Activated CD8-positive, alpha-beta memory T cell treated with anti-CD3 and anti-CD28 coated beads for 48 hours (primary cell): Measurements from ENCODE around the gene SLC50A1.
"Not testable (repeated sequence)": the region's sequence is repeated elsewhere in the genome, so short reads cannot be mapped to it uniquely, and the experiment has no call there.

Experiments used
- DNase-seq, 3 experiments: peaks; one replicate each; pipeline ENCODE4 v3.0.0-alpha.2; 2020; ENCODE audit warnings: low read depth in 2 of 3, low spot score in 2 of 3

SLC50A1 gene

GRCh38 chr1:155134322-155134721 lies 1.3 kb upstream of the SLC50A1 start:
- no peak for DNase-seq

GRCh38 chr1:155134880-155135414 lies 705 bp upstream of the SLC50A1 start:
- DNase-seq, result peak in 2 of 3 experiments; percentile 38 to 45

- DNase-seq, result no peak
These were observed 1.1 kb downstream of the SLC50A1 start for GRCh38 chr1:155136748-155137147.

GRCh38 chr1:155137154-155137949 lies 1.7 kb downstream of the SLC50A1 start:
- DNase-seq, result no peak

- peak; percentile 71 to 90 (median 83) for DNase-seq
These were observed 4.4 kb downstream of the SLC50A1 start, which contains the start of gene DPM3 for GRCh38 chr1:155139895-155140629. DPM3 (minus strand) TSS chr1:155140531; CDS start chr1:155140240, 291 bp downstream.

- no peak for DNase-seq
These were observed 4.9 kb downstream of the SLC50A1 start for GRCh38 chr1:155140630-155140953.

GRCh38 chr1:155141749-155142148 lies 6.1 kb downstream of the SLC50A1 start:
- DNase-seq, result no peak

GRCh38 chr1:155145491-155145890 lies 9.8 kb downstream of the SLC50A1 start:
- no peak for DNase-seq

GRCh38 chr1:155155996-155156643 lies 20.5 kb downstream of the SLC50A1 start:
- not testable (repeated sequence) for DNase-seq

- DNase-seq, result no peak
These were observed 23.3 kb downstream of the SLC50A1 start for GRCh38 chr1:155158991-155159390.

- DNase-seq, result no peak
These were observed 24.5 kb downstream of the SLC50A1 start for GRCh38 chr1:155160128-155160527.

- DNase-seq, result not testable (repeated sequence)
These were observed 27.0 kb downstream of the SLC50A1 start for GRCh38 chr1:155162631-155163030.

- DNase-seq, result not testable (repeated sequence)
These were observed 28.1 kb downstream of the SLC50A1 start for GRCh38 chr1:155163785-155164184.

- not testable (repeated sequence) for DNase-seq
These were observed 29.0 kb downstream of the SLC50A1 start for GRCh38 chr1:155164625-155165024.

- no peak for DNase-seq
These were observed 30.4 kb downstream of the SLC50A1 start for GRCh38 chr1:155166051-155166470.

GRCh38 chr1:155166471-155167165 lies 31.0 kb downstream of the SLC50A1 start:
- no peak for DNase-seq

GRCh38 chr1:155167166-155168104 lies 31.8 kb downstream of the SLC50A1 start:
- DNase-seq, result peak; percentile 59 to 92 (median 74)

- DNase-seq, result not testable (repeated sequence)
These were observed 32.4 kb downstream of the SLC50A1 start for GRCh38 chr1:155168105-155168445.

- DNase-seq, result no peak
These were observed 33.0 kb downstream of the SLC50A1 start for GRCh38 chr1:155168456-155169210.
